ENCODE measurements around the gene CHRNA9.
A peak's percentile ranks its signal among the peaks of the same experiment; 100 is the strongest.
"Not testable (repeated sequence)": the region's sequence is repeated elsewhere in the genome, so short reads cannot be mapped to it uniquely, and the experiment has no call there.

Gene CHRNA9

GRCh38 chr4:40334591-40335524 lies at the start of gene CHRNA9:
CHRNA9 (plus strand) TSS chr4:40335333; CDS start chr4:40335468, 135 bp downstream.
- no peak for DNase-seq (ENCODE audit: low read depth in 2 of 2, low spot score in 1 of 2)

GRCh38 chr4:40285692-40286091 lies 49.4 kb upstream of the CHRNA9 start:
- DNase-seq (ENCODE audit: low read depth in 2 of 2, low spot score in 1 of 2), result no peak

- no peak for DNase-seq (ENCODE audit: low read depth in 2 of 2, low spot score in 1 of 2)
These were observed 46.6 kb upstream of the CHRNA9 start for GRCh38 chr4:40288566-40288965.

GRCh38 chr4:40289366-40290188 lies 45.6 kb upstream of the CHRNA9 start:
- no peak for DNase-seq (ENCODE audit: low read depth in 2 of 2, low spot score in 1 of 2)

GRCh38 chr4:40290611-40291186 lies 44.4 kb upstream of the CHRNA9 start:
- not testable (repeated sequence) for DNase-seq (ENCODE audit: low read depth in 2 of 2, low spot score in 1 of 2)

- DNase-seq (ENCODE audit: low read depth in 2 of 2, low spot score in 1 of 2), result no peak
These were observed 42.8 kb upstream of the CHRNA9 start for GRCh38 chr4:40292313-40292759.

GRCh38 chr4:40294339-40294738 lies 40.8 kb upstream of the CHRNA9 start:
- no peak for DNase-seq (ENCODE audit: low read depth in 2 of 2, low spot score in 1 of 2)

- not testable (repeated sequence) for DNase-seq (ENCODE audit: low read depth in 2 of 2, low spot score in 1 of 2)
These were observed 40.1 kb upstream of the CHRNA9 start for GRCh38 chr4:40295030-40295429.

GRCh38 chr4:40295572-40295971 lies 39.6 kb upstream of the CHRNA9 start:
- no peak for DNase-seq (ENCODE audit: low read depth in 2 of 2, low spot score in 1 of 2)

- DNase-seq (ENCODE audit: low read depth in 2 of 2, low spot score in 1 of 2), result no peak
These were observed 36.0 kb upstream of the CHRNA9 start for GRCh38 chr4:40299126-40299525.

- DNase-seq (ENCODE audit: low read depth in 2 of 2, low spot score in 1 of 2), result no peak
These were observed 35.3 kb upstream of the CHRNA9 start for GRCh38 chr4:40299811-40300292.

- DNase-seq (ENCODE audit: low read depth in 2 of 2, low spot score in 1 of 2), result no peak
These were observed 34.6 kb upstream of the CHRNA9 start for GRCh38 chr4:40300371-40301162.

GRCh38 chr4:40301603-40302002 lies 33.5 kb upstream of the CHRNA9 start:
- DNase-seq (ENCODE audit: low read depth in 2 of 2, low spot score in 1 of 2), result no peak

- no peak for DNase-seq (ENCODE audit: low read depth in 2 of 2, low spot score in 1 of 2)
These were observed 31.4 kb upstream of the CHRNA9 start for GRCh38 chr4:40303751-40304150.

GRCh38 chr4:40305328-40306170 lies 29.6 kb upstream of the CHRNA9 start:
- no peak for DNase-seq (ENCODE audit: low read depth in 2 of 2, low spot score in 1 of 2)

GRCh38 chr4:40306226-40306625 lies 28.9 kb upstream of the CHRNA9 start:
- no peak for DNase-seq (ENCODE audit: low read depth in 2 of 2, low spot score in 1 of 2)

GRCh38 chr4:40306976-40307375 lies 28.2 kb upstream of the CHRNA9 start:
- no peak for DNase-seq (ENCODE audit: low read depth in 2 of 2, low spot score in 1 of 2)

- DNase-seq (ENCODE audit: low read depth in 2 of 2, low spot score in 1 of 2), result peak; percentile 36 to 49
These were observed 27.3 kb upstream of the CHRNA9 start for GRCh38 chr4:40307627-40308497.

Measured in stimulated activated CD8-positive, alpha-beta memory T cell treated with anti-CD3 and anti-CD28 coated beads, Interleukin-4, amount 100 ng/mL, for 4 hours (primary cell).